HEK293 (cell line): Measurements from ENCODE around the gene GJC1.

Experiments
- CTCF ChIA-PET: fragments of 350-600 bp; formaldehyde crosslinking; extraction: SDS; loops from one replicate; lab custom pipeline; 2021; ENCODE audit warnings: antibody characterized with exemption; lab: Yijun Ruan, JAX
- POLR2A ChIA-PET: fragments of 300-600 bp; formaldehyde crosslinking; extraction: SDS; loops from one replicate; lab custom pipeline; 2020; ENCODE audit warnings: antibody characterized with exemption, inconsistent platforms; lab: Yijun Ruan, JAX
- H3K27ac ChIP-seq: fragments of 200-500 bp; sonication (Bioruptor generic); 2 replicates; pipeline ENCODE4 v1.5.1; 2014; ENCODE audit warnings: low read depth, low read length, control low read depth, inconsistent platforms; ENCODE audit errors: extremely low read depth
- H3K36me3 ChIP-seq, 2 experiments: fragments of 200-500 bp in 1 of 2; sonication (Bioruptor generic) in 1 of 2; 1 replicate in 1 of 2; 2 replicates in 1 of 2; pipeline ENCODE4 v1.5.1; 2014 to 2017; ENCODE audit warnings: inconsistent platforms in 2 of 2, low read length in 2 of 2; ENCODE audit not compliant: control insufficient read depth in 2 of 2, insufficient read depth in 1 of 2
- H3K4me1 ChIP-seq: fragments of 200-500 bp; sonication (Bioruptor generic); 2 replicates; pipeline ENCODE4 v1.5.1; 2014; ENCODE audit warnings: mild to moderate bottlenecking, low read length, inconsistent platforms; ENCODE audit not compliant: control insufficient read depth, insufficient read depth
- H3K4me3 ChIP-seq: 2 replicates; pipeline ENCODE4 v1.5.1; 2011; ENCODE audit warnings: low read depth, mild to moderate bottlenecking, control low read depth, low read length, moderate library complexity
- H3K9me3 ChIP-seq: fragments of 200-500 bp; sonication (Bioruptor generic); 2 replicates; pipeline ENCODE4 v1.5.1; 2014; ENCODE audit warnings: low read depth, low read length, inconsistent platforms; ENCODE audit not compliant: control insufficient read depth, insufficient read depth
- AEBP2 ChIP-seq: fragments of 450-650 bp; formaldehyde crosslinking; IDR thresholded peaks from 2 replicates; pipeline ENCODE4 v1.5.1; 2016; ENCODE audit warnings: missing biosample characterization, missing genetic modification characterization, borderline replicate concordance
- BCL11A ChIP-seq: fragments of 450-650 bp; formaldehyde crosslinking; IDR thresholded peaks from 2 replicates; pipeline ENCODE4 v1.5.1; 2016; ENCODE audit warnings: low read depth, missing biosample characterization, missing genetic modification characterization
- EGR2 ChIP-seq: fragments of 450-650 bp; formaldehyde crosslinking; IDR thresholded peaks from 2 replicates; pipeline ENCODE4 v1.5.1; 2016; ENCODE audit warnings: low read depth, missing biosample characterization, missing genetic modification characterization
- GLI4 ChIP-seq: fragments of 450-650 bp; formaldehyde crosslinking; IDR thresholded peaks from 2 replicates; pipeline ENCODE4 v1.5.1; 2016; ENCODE audit warnings: missing biosample characterization, missing genetic modification characterization
- HIC1 ChIP-seq: fragments of 450-650 bp; formaldehyde crosslinking; IDR thresholded peaks from 2 replicates; pipeline ENCODE4 v1.5.1; 2016; ENCODE audit warnings: missing biosample characterization, missing genetic modification characterization
- SP2 ChIP-seq: fragments of 450-650 bp; formaldehyde crosslinking; IDR thresholded peaks from 2 replicates; pipeline ENCODE4 v1.5.1; 2016; ENCODE audit warnings: missing biosample characterization, missing genetic modification characterization
- ZBTB6 ChIP-seq: fragments of 450-650 bp; formaldehyde crosslinking; IDR thresholded peaks from 2 replicates; pipeline ENCODE4 v1.5.1; 2017; ENCODE audit warnings: missing biosample characterization, missing genetic modification characterization
- ZIC2 ChIP-seq: fragments of 450-650 bp; formaldehyde crosslinking; IDR thresholded peaks from 2 replicates; pipeline ENCODE4 v1.5.1; 2016; ENCODE audit warnings: missing biosample characterization, missing genetic modification characterization
- ZNF223 ChIP-seq: fragments of 450-650 bp; formaldehyde crosslinking; IDR thresholded peaks from 2 replicates; pipeline ENCODE4 v1.5.1; 2016; ENCODE audit warnings: missing biosample characterization, missing genetic modification characterization
- ZNF324 ChIP-seq: fragments of 450-650 bp; formaldehyde crosslinking; IDR thresholded peaks from 2 replicates; pipeline ENCODE4 v1.5.1; 2016; ENCODE audit warnings: missing biosample characterization, missing genetic modification characterization
- ZNF366 ChIP-seq: fragments of 450-650 bp; formaldehyde crosslinking; conservative IDR thresholded peaks from 2 replicates; pipeline ENCODE4 v1.5.1; 2016; ENCODE audit warnings: missing biosample characterization, missing genetic modification characterization
- ZNF621 ChIP-seq: fragments of 450-650 bp; formaldehyde crosslinking; IDR thresholded peaks from 2 replicates; pipeline ENCODE4 v1.5.1; 2017; ENCODE audit warnings: missing biosample characterization, missing genetic modification characterization
- ZNF654 ChIP-seq: fragments of 450-650 bp; formaldehyde crosslinking; IDR thresholded peaks from 2 replicates; pipeline ENCODE4 v1.5.1; 2016; ENCODE audit warnings: low read depth, missing biosample characterization, missing genetic modification characterization
- ZNF664 ChIP-seq: fragments of 450-650 bp; formaldehyde crosslinking; IDR thresholded peaks from 2 replicates; pipeline ENCODE4 v1.5.1; 2016; ENCODE audit warnings: missing biosample characterization, missing genetic modification characterization

The GJC1 gene

GRCh38 chr17:44751806-44752205 is 78.3 kb downstream of the GJC1 start (continued):
- TF ChIP-seq AEBP2 (tag by site-specific recombination) (no peak), HIC1 (tag by site-specific recombination) (no peak), GLI4 (tag by site-specific recombination) (no peak), ZNF664 (tag by site-specific recombination) (no peak), ZNF324 (tag by site-specific recombination) (no peak)

- Histone ChIP-seq H3K9me3 (no peaks in the 10 kb centered on the region), H3K4me1 (no peaks in the 10 kb centered on the region), H3K27ac (no peak overlapping the region), H3K4me3 (no peak overlapping the region), H3K36me3 (peaks cover 5 to 56% of the 10 kb centered on the region in 2 experiments; a peak in 2 of 3 replicates)
- ChIA-PET POLR2A (no interaction called here), CTCF (no interaction called here)
- TF ChIP-seq ZNF223 (tag by site-specific recombination): no peak
- TF ChIP-seq ZNF366 (tag by site-specific recombination): 0 out of 2 replicates have a peak, but pooled peaks have one; percentile 12
Observed at GRCh38 chr17:44751331-44751730, 78.8 kb downstream of the GJC1 start.

- ChIA-PET CTCF (interaction anchor here (1.4 to 1.7 kb wide), 2 partner anchors 14 to 25 kb away, joined by 3 read pairs; no protein-coding TSS in a partner anchor), POLR2A (interaction anchor here (1.1 kb wide), 1 partner anchor 13 kb away, joined by 3 read pairs; no protein-coding TSS in a partner anchor)
Observed at GRCh38 chr17:44749980-44750318, 80.1 kb downstream of the GJC1 start.

GRCh38 chr17:44749076-44749979 is 80.8 kb downstream of the GJC1 start:
- no peaks in the 10 kb centered on the region for H3K9me3 ChIP-seq
- CTCF ChIA-PET: interaction anchor here (0.6 to 1.7 kb wide), 4 partner anchors 13 to 485 kb away, joined by 3 read pairs; no protein-coding TSS in a partner anchor
- no peaks in the 10 kb centered on the region for H3K4me1 ChIP-seq
- TF ChIP-seq ZIC2 (peak; percentile 36; the same call in 1 of the 2 replicates), BCL11A (tag by site-specific recombination) (no peak), ZNF621 (tag by site-specific recombination) (no peak), ZNF654 (tag by site-specific recombination) (no peak), EGR2 (tag by site-specific recombination) (peak; percentile 40; the same call in 1 of the 2 replicates)
- TF ChIP-seq, all 188 proteins: peak for 2
- Histone ChIP-seq H3K36me3 (peaks cover 8 to 64% of the 10 kb centered on the region in 2 experiments; a peak in 2 of 3 replicates), H3K27ac (no peak overlapping the region), H3K4me3 (no peak overlapping the region)
- POLR2A ChIA-PET: interaction anchor here (0.6 to 1.1 kb wide), 2 partner anchors 12 to 44 kb away, joined by 3 read pairs; no protein-coding TSS in a partner anchor

More at GRCh38 chr17:44749980-44750318, 80.1 kb downstream of the GJC1 start:
- TF ChIP-seq ZBTB6 (tag by site-specific recombination) (no peak), SP2 (tag by site-specific recombination) (0 out of 2 replicates have a peak, but pooled peaks have one; percentile 9)
- Histone ChIP-seq H3K4me3 (no peak overlapping the region), H3K4me1 (no peaks in the 10 kb centered on the region), H3K9me3 (no peaks in the 10 kb centered on the region), H3K27ac (no peak overlapping the region), H3K36me3 (peaks cover 6 to 63% of the 10 kb centered on the region in 2 experiments; a peak in 2 of 3 replicates)
